ENCODE measurements around the gene GCM1.

DNA sequence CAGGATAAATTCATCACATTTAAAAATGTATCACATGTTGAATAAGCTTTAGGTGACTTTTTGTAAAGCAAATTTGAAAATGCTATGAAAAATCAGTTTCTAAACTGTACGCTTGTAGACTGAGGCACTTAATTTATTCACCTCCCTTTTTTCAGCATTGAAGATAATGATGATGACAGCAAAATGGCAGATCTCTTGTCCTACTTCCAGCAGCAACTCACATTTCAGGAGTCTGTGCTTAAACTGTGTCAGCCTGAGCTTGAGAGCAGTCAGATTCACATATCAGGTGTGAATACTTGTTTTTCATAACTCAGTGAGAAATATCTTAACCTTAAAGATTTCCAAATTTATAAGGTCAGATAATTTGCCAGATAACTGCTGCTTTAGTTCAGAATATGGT lies 67.8 kb downstream of the GCM1 start:
- TF ChIP-seq, protein P1, sequence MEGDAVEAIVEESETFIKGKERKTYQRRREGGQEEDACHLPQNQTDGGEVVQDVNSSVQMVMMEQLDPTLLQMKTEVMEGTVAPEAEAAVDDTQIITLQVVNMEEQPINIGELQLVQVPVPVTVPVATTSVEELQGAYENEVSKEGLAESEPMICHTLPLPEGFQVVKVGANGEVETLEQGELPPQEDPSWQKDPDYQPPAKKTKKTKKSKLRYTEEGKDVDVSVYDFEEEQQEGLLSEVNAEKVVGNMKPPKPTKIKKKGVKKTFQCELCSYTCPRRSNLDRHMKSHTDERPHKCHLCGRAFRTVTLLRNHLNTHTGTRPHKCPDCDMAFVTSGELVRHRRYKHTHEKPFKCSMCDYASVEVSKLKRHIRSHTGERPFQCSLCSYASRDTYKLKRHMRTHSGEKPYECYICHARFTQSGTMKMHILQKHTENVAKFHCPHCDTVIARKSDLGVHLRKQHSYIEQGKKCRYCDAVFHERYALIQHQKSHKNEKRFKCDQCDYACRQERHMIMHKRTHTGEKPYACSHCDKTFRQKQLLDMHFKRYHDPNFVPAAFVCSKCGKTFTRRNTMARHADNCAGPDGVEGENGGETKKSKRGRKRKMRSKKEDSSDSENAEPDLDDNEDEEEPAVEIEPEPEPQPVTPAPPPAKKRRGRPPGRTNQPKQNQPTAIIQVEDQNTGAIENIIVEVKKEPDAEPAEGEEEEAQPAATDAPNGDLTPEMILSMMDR (conservative IDR thresholded peaks at IDR 0.05 in 1 of 2, IDR thresholded peaks at IDR 0.05 in 1 of 2; ENCODE audit: extremely low read depth in 1 of 2, insufficient read depth in 1 of 2, low read depth in 1 of 2, low read length in 2 of 2), result no peak
- TF ChIP-seq EZH2 (IDR thresholded peaks at IDR 0.05; ENCODE audit: borderline replicate concordance, low read length), result no peak
